ENCODE measurements around the gene CD36.

- no peak for TF ChIP-seq ZNF423 (tag by site-specific recombination; IDR thresholded peaks at IDR 0.05)
- TF ChIP-seq ZNF777 (tag by site-specific recombination; IDR thresholded peaks at IDR 0.05; ENCODE audit: borderline replicate concordance) = no peak
- TF ChIP-seq CTCF (tag by site-specific recombination; IDR thresholded peaks at IDR 0.05) = no peak
- no peak for TF ChIP-seq ZNF629 (tag by site-specific recombination; IDR thresholded peaks at IDR 0.05)
- TF ChIP-seq, protein P1, sequence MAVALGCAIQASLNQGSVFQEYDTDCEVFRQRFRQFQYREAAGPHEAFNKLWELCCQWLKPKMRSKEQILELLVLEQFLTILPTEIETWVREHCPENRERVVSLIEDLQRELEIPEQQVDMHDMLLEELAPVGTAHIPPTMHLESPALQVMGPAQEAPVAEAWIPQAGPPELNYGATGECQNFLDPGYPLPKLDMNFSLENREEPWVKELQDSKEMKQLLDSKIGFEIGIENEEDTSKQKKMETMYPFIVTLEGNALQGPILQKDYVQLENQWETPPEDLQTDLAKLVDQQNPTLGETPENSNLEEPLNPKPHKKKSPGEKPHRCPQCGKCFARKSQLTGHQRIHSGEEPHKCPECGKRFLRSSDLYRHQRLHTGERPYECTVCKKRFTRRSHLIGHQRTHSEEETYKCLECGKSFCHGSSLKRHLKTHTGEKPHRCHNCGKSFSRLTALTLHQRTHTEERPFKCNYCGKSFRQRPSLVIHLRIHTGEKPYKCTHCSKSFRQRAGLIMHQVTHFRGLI (tag by site-specific recombination; IDR thresholded peaks at IDR 0.05) = no peak
- TF ChIP-seq, protein P2, sequence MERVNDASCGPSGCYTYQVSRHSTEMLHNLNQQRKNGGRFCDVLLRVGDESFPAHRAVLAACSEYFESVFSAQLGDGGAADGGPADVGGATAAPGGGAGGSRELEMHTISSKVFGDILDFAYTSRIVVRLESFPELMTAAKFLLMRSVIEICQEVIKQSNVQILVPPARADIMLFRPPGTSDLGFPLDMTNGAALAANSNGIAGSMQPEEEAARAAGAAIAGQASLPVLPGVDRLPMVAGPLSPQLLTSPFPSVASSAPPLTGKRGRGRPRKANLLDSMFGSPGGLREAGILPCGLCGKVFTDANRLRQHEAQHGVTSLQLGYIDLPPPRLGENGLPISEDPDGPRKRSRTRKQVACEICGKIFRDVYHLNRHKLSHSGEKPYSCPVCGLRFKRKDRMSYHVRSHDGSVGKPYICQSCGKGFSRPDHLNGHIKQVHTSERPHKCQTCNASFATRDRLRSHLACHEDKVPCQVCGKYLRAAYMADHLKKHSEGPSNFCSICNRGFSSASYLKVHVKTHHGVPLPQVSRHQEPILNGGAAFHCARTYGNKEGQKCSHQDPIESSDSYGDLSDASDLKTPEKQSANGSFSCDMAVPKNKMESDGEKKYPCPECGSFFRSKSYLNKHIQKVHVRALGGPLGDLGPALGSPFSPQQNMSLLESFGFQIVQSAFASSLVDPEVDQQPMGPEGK (tag by site-specific recombination; IDR thresholded peaks at IDR 0.05) = no peak
- TF ChIP-seq ZFP37 (tag by site-specific recombination; IDR thresholded peaks at IDR 0.05) = no peak
- no peak for TF ChIP-seq ZNF121 (tag by site-specific recombination; IDR thresholded peaks at IDR 0.05)
- TF ChIP-seq ZNF394 (tag by site-specific recombination; IDR thresholded peaks at IDR 0.05; ENCODE audit: borderline replicate concordance) = no peak
- TF ChIP-seq, protein P3, sequence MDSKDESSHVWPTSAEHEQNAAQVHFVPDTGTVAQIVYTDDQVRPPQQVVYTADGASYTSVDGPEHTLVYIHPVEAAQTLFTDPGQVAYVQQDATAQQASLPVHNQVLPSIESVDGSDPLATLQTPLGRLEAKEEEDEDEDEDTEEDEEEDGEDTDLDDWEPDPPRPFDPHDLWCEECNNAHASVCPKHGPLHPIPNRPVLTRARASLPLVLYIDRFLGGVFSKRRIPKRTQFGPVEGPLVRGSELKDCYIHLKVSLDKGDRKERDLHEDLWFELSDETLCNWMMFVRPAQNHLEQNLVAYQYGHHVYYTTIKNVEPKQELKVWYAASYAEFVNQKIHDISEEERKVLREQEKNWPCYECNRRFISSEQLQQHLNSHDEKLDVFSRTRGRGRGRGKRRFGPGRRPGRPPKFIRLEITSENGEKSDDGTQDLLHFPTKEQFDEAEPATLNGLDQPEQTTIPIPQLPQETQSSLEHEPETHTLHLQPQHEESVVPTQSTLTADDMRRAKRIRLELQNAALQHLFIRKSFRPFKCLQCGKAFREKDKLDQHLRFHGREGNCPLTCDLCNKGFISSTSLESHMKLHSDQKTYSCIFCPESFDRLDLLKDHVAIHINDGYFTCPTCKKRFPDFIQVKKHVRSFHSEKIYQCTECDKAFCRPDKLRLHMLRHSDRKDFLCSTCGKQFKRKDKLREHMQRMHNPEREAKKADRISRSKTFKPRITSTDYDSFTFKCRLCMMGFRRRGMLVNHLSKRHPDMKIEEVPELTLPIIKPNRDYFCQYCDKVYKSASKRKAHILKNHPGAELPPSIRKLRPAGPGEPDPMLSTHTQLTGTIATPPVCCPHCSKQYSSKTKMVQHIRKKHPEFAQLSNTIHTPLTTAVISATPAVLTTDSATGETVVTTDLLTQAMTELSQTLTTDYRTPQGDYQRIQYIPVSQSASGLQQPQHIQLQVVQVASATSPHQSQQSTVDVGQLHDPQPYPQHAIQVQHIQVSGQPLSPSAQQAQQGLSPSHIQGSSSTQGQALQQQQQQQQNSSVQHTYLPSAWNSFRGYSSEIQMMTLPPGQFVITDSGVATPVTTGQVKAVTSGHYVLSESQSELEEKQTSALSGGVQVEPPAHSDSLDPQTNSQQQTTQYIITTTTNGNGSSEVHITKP (tag by site-specific recombination; IDR thresholded peaks at IDR 0.05) = no peak
- TF ChIP-seq ZBTB17 (tag by site-specific recombination; IDR thresholded peaks at IDR 0.05) = no peak
- TF ChIP-seq ZNF501 (tag by site-specific recombination; IDR thresholded peaks at IDR 0.05) = no peak
- TF ChIP-seq ZNF132 (tag by site-specific recombination; IDR thresholded peaks at IDR 0.05; ENCODE audit: borderline replicate concordance) = no peak
- TF ChIP-seq ZBTB1 (tag by site-specific recombination; IDR thresholded peaks at IDR 0.05) = no peak
Observed at GRCh38 chr7:80622541-80622940, 15.9 kb upstream of the CD36 start.
